Tibial artery (tissue), 4 donors: ENCODE results near the gene NALF2.

ENCODE experiments used
- DNase-seq, 2 donors: peaks; one replicate each; pipeline ENCODE4 v3.0.0-alpha.2; 2019
- H3K27ac ChIP-seq, 2 donors: fragments of 200-600 bp; sonication (generic) in 1 of 2; 1 replicate in 1 of 2; 2 replicates in 1 of 2; pipeline ENCODE4 v1.5.1; 2018 to 2019; ENCODE audit warnings: mild to moderate bottlenecking in 1 of 2
- H3K27me3 ChIP-seq, 2 donors: fragments of 200-600 bp; sonication (generic) in 1 of 2; one replicate each; pipeline versions ENCODE4 v1.5.1 to v1.6.0; 2016 to 2019
- H3K36me3 ChIP-seq, 3 donors: fragments of 200-600 bp; sonication (generic) in 2 of 3; one replicate each; pipeline ENCODE4 v1.5.1; 2016 to 2019; ENCODE audit warnings: mild to moderate bottlenecking in 2 of 3
- H3K4me1 ChIP-seq, 4 donors: fragments of 200-600 bp; sonication (generic) in 2 of 4; 1 replicate in 3 of 4; 2 replicates in 1 of 4; pipeline ENCODE4 v1.5.1; 2016 to 2019
- H3K4me3 ChIP-seq, 2 donors: fragments of 200-600 bp; sonication (generic) in 1 of 2; 1 replicate in 1 of 2; 2 replicates in 1 of 2; pipeline ENCODE4 v1.5.1; 2018 to 2019; ENCODE audit warnings: mild to moderate bottlenecking in 2 of 2
- H3K9me3 ChIP-seq, 3 donors: fragments of 200-600 bp; sonication (generic) in 1 of 3; one replicate each; pipeline ENCODE4 v1.5.1; 2016 to 2019
- intact Hi-C: fragments of 100-400 bp; cut with DNase I; formaldehyde crosslinking; loops from one replicate; pipeline ENCODE4 v1.15.0; 2023; ENCODE audit warnings: low total_unique reads
- TF ChIP-seq, protein P1 (sequence below), 2 experiments: fragments of 200-600 bp in 1 of 2; fragments of 450-650 bp in 1 of 2; IDR thresholded peaks; one replicate each; pipeline ENCODE4 v1.5.1; 2017 to 2019; ENCODE audit warnings: antibody characterized with exemption in 2 of 2, mild to moderate bottlenecking in 1 of 2, moderate library complexity in 1 of 2

The NALF2 gene

GRCh38 chrX:69503782-69504625, at the start of gene NALF2:
Gene NALF2 (plus strand): TSS chrX:69504326. CDS start chrX:69505283, 957 bp downstream.
- intact Hi-C loops = no loop called here
- peaks cover 0 to 30% of the 10 kb centered on the region in 2 donors for H3K27me3 ChIP-seq
- TF ChIP-seq, protein P1, sequence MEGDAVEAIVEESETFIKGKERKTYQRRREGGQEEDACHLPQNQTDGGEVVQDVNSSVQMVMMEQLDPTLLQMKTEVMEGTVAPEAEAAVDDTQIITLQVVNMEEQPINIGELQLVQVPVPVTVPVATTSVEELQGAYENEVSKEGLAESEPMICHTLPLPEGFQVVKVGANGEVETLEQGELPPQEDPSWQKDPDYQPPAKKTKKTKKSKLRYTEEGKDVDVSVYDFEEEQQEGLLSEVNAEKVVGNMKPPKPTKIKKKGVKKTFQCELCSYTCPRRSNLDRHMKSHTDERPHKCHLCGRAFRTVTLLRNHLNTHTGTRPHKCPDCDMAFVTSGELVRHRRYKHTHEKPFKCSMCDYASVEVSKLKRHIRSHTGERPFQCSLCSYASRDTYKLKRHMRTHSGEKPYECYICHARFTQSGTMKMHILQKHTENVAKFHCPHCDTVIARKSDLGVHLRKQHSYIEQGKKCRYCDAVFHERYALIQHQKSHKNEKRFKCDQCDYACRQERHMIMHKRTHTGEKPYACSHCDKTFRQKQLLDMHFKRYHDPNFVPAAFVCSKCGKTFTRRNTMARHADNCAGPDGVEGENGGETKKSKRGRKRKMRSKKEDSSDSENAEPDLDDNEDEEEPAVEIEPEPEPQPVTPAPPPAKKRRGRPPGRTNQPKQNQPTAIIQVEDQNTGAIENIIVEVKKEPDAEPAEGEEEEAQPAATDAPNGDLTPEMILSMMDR (IDR thresholded peaks at IDR 0.05) = no peak
- H3K9me3 ChIP-seq = peaks cover 0 to 14% (median 0%) of the 10 kb centered on the region in 3 donors
- DNase-seq = peak in 1 of 2 donors; percentile 37
- peak within 1 kb of the TSS; percentile 42 to 53 for H3K4me3 ChIP-seq
- no peaks in the 10 kb centered on the region for H3K36me3 ChIP-seq
- H3K27ac ChIP-seq = no peak within 1 kb of the TSS
- peaks cover 0 to 11% (median 5%) of the 10 kb centered on the region in 4 donors for H3K4me1 ChIP-seq

- H3K27me3 ChIP-seq = no peaks in the 10 kb centered on the region
- H3K27ac ChIP-seq = no peak overlapping the region
- intact Hi-C loops = no loop called here
- H3K4me3 ChIP-seq = no peak overlapping the region
- no peak for DNase-seq
- TF ChIP-seq, protein P1 (IDR thresholded peaks at IDR 0.05) = no peak
- H3K4me1 ChIP-seq = no peaks in the 10 kb centered on the region
- H3K9me3 ChIP-seq = no peaks in the 10 kb centered on the region
- no peaks in the 10 kb centered on the region for H3K36me3 ChIP-seq
Observed at GRCh38 chrX:69457756-69458155, 46.4 kb upstream of the NALF2 start.

- Histone ChIP-seq H3K27me3 (no peaks in the 10 kb centered on the region), H3K4me1 (no peaks in the 10 kb centered on the region), H3K4me3 (no peak overlapping the region), H3K36me3 (no peaks in the 10 kb centered on the region), H3K27ac (no peak overlapping the region), H3K9me3 (no peaks in the 10 kb centered on the region)
- no peak for DNase-seq
- intact Hi-C loops = no loop called here
- TF ChIP-seq, protein P1 (IDR thresholded peaks at IDR 0.05) = no peak
Observed at GRCh38 chrX:69466546-69466945, 37.6 kb upstream of the NALF2 start.

GRCh38 chrX:69469975-69470374, 34.2 kb upstream of the NALF2 start:
- Histone ChIP-seq H3K36me3 (no peaks in the 10 kb centered on the region), H3K27ac (no peak overlapping the region), H3K4me1 (no peaks in the 10 kb centered on the region), H3K27me3 (no peaks in the 10 kb centered on the region), H3K9me3 (no peaks in the 10 kb centered on the region), H3K4me3 (no peak overlapping the region)
- intact Hi-C loops = no loop called here
- no peak for DNase-seq
- TF ChIP-seq, protein P1 (IDR thresholded peaks at IDR 0.05) = no peak

DNA sequence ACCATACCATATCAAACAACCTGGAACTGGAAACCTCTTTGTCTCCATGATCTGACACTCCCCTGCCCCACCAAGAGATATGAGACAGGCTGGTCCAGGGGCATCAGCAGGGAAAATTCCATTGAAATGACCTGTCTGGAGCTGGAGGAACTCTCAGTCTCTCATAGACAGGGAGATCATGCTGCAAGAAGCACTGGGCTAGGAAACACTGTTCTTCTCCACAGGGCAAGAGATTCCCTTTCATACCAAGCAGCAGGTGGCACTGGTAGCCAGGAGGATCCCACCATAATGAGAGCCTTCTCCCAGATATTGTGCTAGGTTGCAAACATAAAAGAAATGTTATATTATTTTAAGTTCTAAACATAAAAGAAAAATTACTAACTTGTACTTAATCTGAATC, 14.5 kb upstream of the NALF2 start:
- intact Hi-C loops = no loop called here
- Histone ChIP-seq H3K27me3 (no peaks in the 10 kb centered on the region), H3K36me3 (no peaks in the 10 kb centered on the region)

More for the DNA sequence above, 14.5 kb upstream of the NALF2 start:
- H3K4me3 ChIP-seq = no peak overlapping the region
- no peaks in the 10 kb centered on the region for H3K4me1 ChIP-seq
- TF ChIP-seq, protein P1 (IDR thresholded peaks at IDR 0.05) = no peak
- no peak overlapping the region for H3K27ac ChIP-seq
- DNase-seq = no peak
- peaks cover 0 to 4% (median 0%) of the 10 kb centered on the region in 3 donors for H3K9me3 ChIP-seq
